Right renal cortex interstitium (tissue), 3 donors: ENCODE results near the gene CACNA1A. TPM values are rescaled to one million over a fixed set of nuclear protein-coding genes. Genes with fewer than 3 reads are reported as not detected.
"Not testable (repeated sequence)": the region's sequence is repeated elsewhere in the genome, so short reads cannot be mapped to it uniquely, and the experiment has no call there.

Source experiments
- DNase-seq, 3 donors: peaks; one replicate each; pipeline ENCODE4 v3.0.0-alpha.2; 2013; ENCODE audit warnings: low read depth in 3 of 3, low spot score in 2 of 3
- polyA plus RNA-seq, 3 donors: library from polyadenylated mRNA; unstranded; fragments of 120-200 nt; gene quantifications; one replicate each; pipeline ENCODE4 v1.2.1, GENCODE V29; 2013; ENCODE audit not compliant: insufficient read length in 3 of 3

Gene CACNA1A
- polyA plus RNA-seq, 3 donors, result 1.3 to 2.0 (median 1.7) TPM

DNA sequence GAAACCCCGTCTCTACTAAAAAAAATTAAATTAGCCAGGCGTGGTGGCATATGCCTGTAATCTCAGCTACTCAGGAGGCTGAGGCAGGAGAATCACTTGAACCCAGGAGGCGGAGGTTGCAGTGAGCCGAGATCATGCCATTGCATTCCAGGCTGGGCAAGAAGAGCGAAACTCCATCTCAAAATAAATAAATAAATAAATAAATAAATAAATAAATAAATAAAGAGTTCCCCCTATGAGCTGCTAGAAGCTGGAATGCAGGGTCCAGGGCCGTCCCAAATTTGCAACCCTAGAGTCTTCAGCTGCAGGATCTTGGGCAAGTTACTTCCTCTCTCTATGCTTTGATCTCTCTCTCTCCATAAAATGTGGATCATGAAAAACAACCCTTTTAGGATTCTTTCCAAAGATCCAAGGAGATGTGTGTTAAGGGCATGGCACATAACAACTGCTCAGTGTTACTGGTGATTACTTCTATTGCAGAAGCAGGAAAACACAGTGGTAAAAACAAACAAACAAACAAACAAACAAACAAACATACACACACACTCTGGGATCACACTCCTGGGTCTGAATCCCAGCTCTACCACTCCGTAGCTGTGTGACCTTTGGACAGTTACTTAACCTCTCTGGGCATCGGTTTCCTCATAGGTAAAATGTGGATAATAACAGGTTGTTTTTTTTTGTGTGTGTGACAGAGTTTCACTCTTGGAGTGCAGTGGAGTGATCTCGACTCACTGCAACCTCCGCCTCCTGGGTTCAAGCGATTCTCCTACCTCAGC lies 78.8 kb downstream of the CACNA1A start:
- DNase-seq, result no peak

- not testable (repeated sequence) for DNase-seq
Observed at GRCh38 chr19:13425875-13426274, 80.4 kb downstream of the CACNA1A start.

DNA sequence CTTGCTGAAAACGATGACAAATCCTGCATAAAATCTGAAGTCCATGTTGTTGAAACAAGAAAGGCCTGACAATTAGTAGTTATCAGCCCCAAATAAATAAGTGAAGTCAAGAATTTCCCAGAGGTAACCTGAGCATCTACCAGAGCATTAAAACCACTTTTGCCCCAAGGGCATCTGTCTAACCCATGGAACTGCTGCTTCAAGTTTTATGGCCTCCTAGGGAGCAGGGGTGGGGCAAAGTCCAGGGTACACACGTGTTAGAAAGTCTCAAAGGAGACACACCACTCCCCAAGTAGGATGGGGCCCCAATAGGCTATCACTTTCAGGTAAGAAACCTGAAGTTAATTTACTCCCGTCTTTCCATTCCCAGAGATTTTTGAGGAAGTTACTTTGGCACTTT lies 81.1 kb downstream of the CACNA1A start:
- no peak for DNase-seq

- DNase-seq, result no peak
Observed at GRCh38 chr19:13420780-13421179, 85.5 kb downstream of the CACNA1A start.

- no peak for DNase-seq
Observed at GRCh38 chr19:13417054-13417453, 89.2 kb downstream of the CACNA1A start.

- no peak for DNase-seq
Observed at GRCh38 chr19:13411899-13412298, 94.4 kb downstream of the CACNA1A start.

DNA sequence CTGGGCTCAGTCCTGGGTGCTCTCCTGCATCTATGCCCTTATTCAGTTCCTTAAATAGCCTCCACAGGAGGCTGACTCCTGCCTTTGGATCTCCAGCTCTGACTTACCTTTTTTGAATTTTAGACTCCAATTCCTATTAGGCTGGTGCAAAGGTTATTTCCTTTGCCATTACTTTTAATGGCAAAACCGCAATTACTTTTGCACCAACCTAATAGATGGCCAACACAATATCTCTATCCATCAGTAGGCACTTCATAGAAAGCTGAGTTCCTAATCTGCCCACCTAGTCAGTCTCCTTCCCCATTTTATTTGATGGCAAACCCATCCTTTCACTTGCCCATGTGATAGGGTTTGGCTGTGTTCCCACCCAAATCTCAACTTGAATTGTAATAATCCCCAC lies 95.3 kb downstream of the CACNA1A start:
- DNase-seq, result no peak

DNA sequence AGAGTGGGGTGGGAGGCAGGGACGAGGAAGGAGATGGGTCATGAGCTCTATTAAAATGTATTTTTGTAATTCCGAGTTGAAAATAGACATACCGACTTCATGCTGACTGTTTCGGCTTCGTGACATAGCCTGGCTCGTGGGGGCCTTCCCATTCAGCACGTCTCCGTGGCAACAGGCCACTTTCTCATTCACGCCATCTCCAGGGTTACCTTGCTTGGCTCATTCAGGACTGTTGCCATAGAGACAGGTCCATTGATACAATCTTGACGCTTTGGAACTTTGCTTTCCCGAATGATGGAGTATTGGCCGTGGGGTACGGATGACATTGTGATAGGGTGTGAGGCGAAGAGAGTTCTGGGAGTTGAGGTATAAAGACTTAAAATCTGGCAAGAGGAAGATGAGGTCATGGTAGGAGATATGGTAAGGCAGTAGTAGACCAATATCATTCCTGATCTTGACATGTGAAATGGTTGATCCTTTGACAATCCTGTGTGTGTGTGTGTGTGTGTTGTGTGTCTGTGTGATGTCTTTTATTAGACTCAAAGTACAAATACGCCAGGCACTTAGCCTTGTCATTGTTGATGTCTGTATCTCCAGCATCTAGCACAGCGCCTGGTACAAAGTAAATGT lies 97.3 kb downstream of the CACNA1A start:
- no peak for DNase-seq

GRCh38 chr19:13404236-13404635 lies 102.0 kb downstream of the CACNA1A start:
- no peak for DNase-seq

- no peak for DNase-seq
Observed at GRCh38 chr19:13401388-13401787, 104.9 kb downstream of the CACNA1A start.

GRCh38 chr19:13400296-13400695 lies 106.0 kb downstream of the CACNA1A start:
- DNase-seq, result no peak

GRCh38 chr19:13399746-13400145 lies 106.5 kb downstream of the CACNA1A start:
- DNase-seq, result no peak

GRCh38 chr19:13398780-13399726 lies 107.2 kb downstream of the CACNA1A start:
- no peak for DNase-seq

DNA sequence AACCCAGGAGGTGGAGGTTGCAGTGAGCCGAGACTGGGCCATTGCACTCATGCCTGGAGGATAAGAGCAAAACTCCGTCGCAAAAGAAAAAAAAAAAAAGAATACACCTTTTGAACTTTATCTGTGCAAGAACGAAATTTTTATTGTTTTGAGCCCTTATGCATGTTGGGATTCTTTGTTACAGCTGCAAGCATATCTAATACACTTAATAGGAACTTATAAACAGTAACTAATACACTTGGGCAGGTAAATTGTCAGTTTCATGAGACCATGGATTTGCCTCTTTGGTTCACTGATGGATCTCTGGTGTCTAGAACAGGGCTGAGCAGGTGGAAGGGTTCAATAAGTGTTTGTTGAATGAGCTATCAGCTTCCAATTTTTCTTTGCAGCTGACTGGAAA lies 108.1 kb downstream of the CACNA1A start:
- DNase-seq, result no peak

- no peak for DNase-seq
Observed at GRCh38 chr19:13396250-13397080, 109.8 kb downstream of the CACNA1A start.

DNA sequence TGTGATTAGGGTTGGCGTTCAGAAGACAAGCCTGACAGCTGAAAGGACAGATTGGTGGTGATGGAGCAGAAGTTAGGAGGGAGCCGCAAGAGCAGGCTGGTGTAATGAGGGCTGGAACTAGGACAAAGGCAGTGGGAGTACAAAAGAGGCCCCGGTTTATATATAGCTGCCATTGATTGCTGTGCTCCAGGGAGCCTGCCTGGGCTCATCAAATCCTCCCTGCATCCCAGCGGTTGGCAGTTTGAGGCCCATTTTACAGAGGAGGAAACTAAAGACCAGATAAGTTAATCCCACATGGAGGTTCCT lies 123.7 kb downstream of the CACNA1A start:
- DNase-seq, result no peak

GRCh38 chr19:13381827-13382632 lies 124.2 kb downstream of the CACNA1A start:
- DNase-seq, result no peak

GRCh38 chr19:13376537-13376936 lies 129.7 kb downstream of the CACNA1A start:
- no peak for DNase-seq

DNA sequence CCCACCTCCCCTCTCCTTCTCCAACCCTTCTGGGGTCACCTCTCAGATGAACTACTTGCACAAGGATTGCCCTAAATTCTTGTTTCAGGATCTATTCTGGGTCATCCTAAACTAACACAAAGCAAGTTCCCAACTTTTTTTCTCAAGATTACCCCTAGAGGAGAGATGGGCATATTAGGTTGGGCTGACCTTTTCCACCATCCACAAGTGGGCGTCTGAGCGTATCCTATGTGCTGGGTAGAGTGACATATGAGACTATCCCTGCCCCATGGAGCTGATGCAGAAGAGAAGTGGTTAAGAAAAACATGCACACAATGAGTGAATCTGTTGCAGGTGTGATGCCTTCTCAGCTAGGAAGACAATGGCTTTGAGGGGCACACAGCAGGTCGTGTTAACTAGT lies 132.7 kb downstream of the CACNA1A start:
- no peak for DNase-seq

DNA sequence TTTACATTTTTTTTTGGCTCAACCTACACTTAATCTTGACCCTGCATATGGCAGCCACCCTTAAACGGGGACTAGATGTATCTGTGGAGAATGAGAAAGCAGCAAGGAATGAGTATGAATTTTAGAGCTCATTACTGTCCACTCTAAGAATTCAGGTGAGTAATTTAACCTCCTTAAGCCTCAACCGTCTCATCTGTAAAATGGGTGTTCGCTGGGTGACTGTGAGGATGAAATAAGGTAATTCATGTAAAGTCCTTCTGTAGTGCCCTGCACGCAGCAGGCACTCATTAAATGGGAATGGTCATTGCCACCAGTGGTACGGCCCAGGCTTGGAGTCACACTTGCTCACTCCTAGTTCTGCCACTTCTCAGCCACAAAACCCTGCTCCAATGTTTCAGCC lies 135.3 kb downstream of the CACNA1A start:
- no peak for DNase-seq
